RWPE1 (cell line): Measurements from ENCODE around the gene SRSF9.
A peak's percentile ranks its signal among the peaks of the same experiment; 100 is the strongest.

ENCODE experiments used
- CTCF ChIA-PET: fragments of 350-600 bp; sonication (Branson Sonifier 250); formaldehyde crosslinking; extraction: SDS; loops from one replicate; lab custom pipeline; 2021; lab: Yijun Ruan, JAX
- POLR2A ChIA-PET: fragments of 400-600 bp; formaldehyde crosslinking; extraction: SDS; loops from one replicate; lab custom pipeline; 2020; ENCODE audit warnings: antibody characterized with exemption; ENCODE audit not compliant: low non-redundant PET; lab: Yijun Ruan, JAX
- DNase-seq: peaks from one replicate; pipeline ENCODE4 v3.0.0; 2012; ENCODE audit warnings: low spot score
- H3K27ac ChIP-seq: fragments of 450-650 bp; 2 replicates; pipeline ENCODE4 v1.5.1; 2017
- CTCF ChIP-seq: fragments of 450-650 bp; conservative IDR thresholded peaks from 2 replicates; pipeline ENCODE4 v1.5.1; 2017; ENCODE audit warnings: low read depth, mild to moderate bottlenecking

SRSF9 gene

DNA sequence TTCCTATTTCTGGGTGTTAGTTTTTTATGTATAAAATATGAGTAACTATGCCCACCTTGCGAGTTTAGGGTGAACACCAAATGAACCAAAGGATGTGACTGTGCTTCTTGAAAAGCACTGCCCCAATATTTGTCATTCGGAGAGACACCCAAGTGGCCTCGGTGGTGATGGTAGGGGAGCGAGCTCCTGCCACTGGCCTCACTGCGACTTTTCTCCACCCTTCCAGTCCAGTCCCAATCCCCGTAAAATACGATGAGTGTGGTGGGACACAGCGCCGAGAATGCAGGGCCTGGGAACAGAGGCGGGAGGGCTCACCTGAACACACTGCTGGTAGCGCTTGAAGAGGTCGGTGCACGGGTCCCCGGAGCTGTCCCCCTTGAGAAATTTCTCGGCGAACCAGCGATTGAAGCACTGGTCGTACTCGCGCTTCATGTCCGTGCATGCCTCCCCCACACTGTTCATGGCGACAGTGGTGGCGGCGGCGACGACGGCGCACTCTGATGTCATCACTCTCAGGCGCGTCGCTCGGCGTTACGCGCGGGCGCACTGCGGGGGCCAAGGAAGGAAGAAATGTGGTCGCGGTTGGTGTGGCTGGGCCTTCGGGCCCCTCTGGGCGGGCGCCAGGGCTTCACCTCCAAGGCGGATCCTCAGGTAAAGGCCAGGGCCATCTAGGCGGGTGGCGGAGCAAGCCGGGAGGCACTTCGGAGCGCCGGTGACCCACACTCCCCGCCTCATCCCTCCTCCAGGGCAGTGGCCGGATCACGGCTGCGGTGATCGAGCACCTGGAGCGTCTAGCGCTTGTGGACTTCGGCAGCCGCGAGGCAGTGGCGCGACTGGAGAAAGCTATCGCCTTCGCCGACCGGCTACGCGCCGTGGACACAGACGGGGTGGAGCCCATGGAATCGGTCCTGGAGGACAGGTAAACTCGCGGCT is 23.4 kb downstream of the SRSF9 start, which contains the start of the genes GATC and TRIAP1:
GATC (plus strand) TSS at position 534 of the 933 bp plus-strand sequence; CDS start at position 571, 37 bp downstream.
TRIAP1 (minus strand) TSS at position 474 of the 933 bp plus-strand sequence; CDS start at position 462, 12 bp downstream.
- no peak for TF ChIP-seq CTCF
- peak; percentile 70 for DNase-seq
- CTCF ChIA-PET = interaction anchor here (0.7 kb wide), 1 partner anchor 24 kb away, joined by 5 read pairs; no protein-coding TSS in a partner anchor
- POLR2A ChIA-PET = interaction anchor here (0.7 kb wide), 1 partner anchor 9 kb away, joined by 3 read pairs; no protein-coding TSS in a partner anchor
- peak within 1 kb of the TSS; percentile 87 for H3K27ac ChIP-seq

DNA sequence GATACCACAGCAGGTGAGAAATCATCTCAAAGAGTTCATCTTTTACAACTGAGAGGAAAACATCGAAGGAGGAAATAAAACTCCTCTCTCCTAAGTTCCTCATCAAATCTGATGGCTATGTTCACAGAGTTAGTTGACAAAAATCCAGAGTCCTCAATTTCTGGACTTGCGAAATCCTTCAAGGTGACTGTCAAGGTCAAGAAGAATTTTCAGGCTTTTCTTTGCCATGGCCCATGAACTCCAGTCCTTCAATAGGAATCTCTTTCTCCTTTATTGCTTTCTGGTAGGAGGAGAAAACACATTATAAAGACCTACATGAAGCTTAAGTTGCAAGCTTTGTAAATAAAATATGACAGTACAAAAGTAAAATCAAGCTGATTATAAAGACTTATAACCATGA is 24.9 kb downstream of the SRSF9 start:
- no peak overlapping the region; the same call in 1 of the 2 replicates for H3K27ac ChIP-seq
- TF ChIP-seq CTCF = no peak
- no peak for DNase-seq
- CTCF ChIA-PET = interaction anchor here (0.6 to 1.9 kb wide), 3 partner anchors 15 to 692 kb away, joined by 3 to 8 read pairs (median 4); no protein-coding TSS in a partner anchor
- POLR2A ChIA-PET = no interaction called here

GRCh38 chr12:120439646-120440247 is 29.8 kb downstream of the SRSF9 start:
- peak; percentile 77 for TF ChIP-seq CTCF
- H3K27ac ChIP-seq = no peak overlapping the region
- peak; percentile 89 for DNase-seq
- ChIA-PET POLR2A (no interaction called here), CTCF (interaction anchor here (0.6 kb wide), 1 partner anchor 135 kb away, joined by 4 read pairs; no protein-coding TSS in a partner anchor)

- POLR2A ChIA-PET = no interaction called here
- CTCF ChIA-PET = interaction anchor here (0.5 to 0.7 kb wide), 4 partner anchors 11 to 210 kb away, joined by 4 to 6 read pairs (median 4); no protein-coding TSS in a partner anchor
- H3K27ac ChIP-seq = peak overlapping the region; percentile 82
- no peak for DNase-seq
- no peak for TF ChIP-seq CTCF
These were observed 30.9 kb downstream of the SRSF9 start for GRCh38 chr12:120438495-120439198.

DNA sequence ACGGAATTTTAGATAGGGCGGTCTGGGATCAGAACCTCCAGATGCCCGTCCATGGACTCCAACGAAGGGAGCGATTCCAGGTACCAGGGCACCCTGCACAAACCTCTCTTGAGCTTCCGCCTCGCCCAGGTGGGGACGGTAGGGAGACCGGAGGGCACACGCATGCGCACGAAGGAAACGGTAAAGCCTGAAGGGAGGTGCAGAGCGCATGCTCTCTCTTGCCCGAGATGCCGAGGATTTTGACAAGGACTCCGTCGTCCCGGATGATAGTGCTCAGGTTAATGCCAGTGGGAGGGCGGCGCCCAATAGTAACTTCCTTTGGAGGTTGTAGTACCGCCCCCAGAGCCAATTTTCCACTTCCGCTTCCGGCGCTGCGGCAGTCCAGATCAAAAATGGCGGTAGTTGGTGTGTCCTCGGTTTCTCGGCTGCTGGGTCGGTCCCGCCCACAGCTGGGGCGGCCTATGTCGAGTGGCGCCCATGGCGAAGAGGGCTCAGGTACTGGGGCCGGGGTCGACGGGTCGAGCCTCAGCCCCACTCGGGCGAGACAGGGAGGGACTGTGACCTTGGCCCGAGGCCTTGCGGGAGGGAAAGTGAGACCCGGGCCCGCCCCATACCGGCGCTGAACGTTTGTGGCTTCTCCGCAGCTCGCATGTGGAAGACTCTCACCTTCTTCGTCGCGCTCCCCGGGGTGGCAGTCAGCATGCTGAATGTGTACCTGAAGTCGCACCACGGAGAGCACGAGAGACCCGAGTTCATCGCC is 31.6 kb downstream of the SRSF9 start, which contains the start of gene COX6A1:
COX6A1 (plus strand) TSS at position 379 of the 760 bp plus-strand sequence; CDS start at position 393, 14 bp downstream.
- POLR2A ChIA-PET = interaction anchor here (0.9 kb wide), 1 partner anchor 37 kb away, joined by 3 read pairs; no protein-coding TSS in a partner anchor
- TF ChIP-seq CTCF = peak; percentile 33
- peak; percentile 99 for DNase-seq
- CTCF ChIA-PET = interaction anchor here (0.7 kb wide), 1 partner anchor 210 kb away, joined by 6 read pairs; no protein-coding TSS in a partner anchor
- H3K27ac ChIP-seq = peak within 1 kb of the TSS; percentile 82
